HEK293 (cell line): Measurements from ENCODE around the gene HMGN4.

Experiments
- FEZF1 ChIP-seq: fragments of 450-650 bp; formaldehyde crosslinking; IDR thresholded peaks from 2 replicates; pipeline ENCODE4 v1.5.1; 2016; ENCODE audit warnings: missing biosample characterization, missing genetic modification characterization
- OSR2 ChIP-seq: fragments of 450-650 bp; formaldehyde crosslinking; IDR thresholded peaks from 2 replicates; pipeline ENCODE4 v1.5.1; 2016; ENCODE audit warnings: missing biosample characterization, missing genetic modification characterization
- PRDM1 ChIP-seq: fragments of 450-650 bp; formaldehyde crosslinking; IDR thresholded peaks from 2 replicates; pipeline ENCODE4; 2016; ENCODE audit warnings: missing biosample characterization, missing genetic modification characterization
- SP3 ChIP-seq: fragments of 450-650 bp; formaldehyde crosslinking; IDR thresholded peaks from 2 replicates; pipeline ENCODE4 v1.5.1; 2016; ENCODE audit warnings: missing biosample characterization, missing genetic modification characterization
- TRIM28 ChIP-seq: IDR thresholded peaks from 2 replicates; pipeline ENCODE4 v1.6.1; 2011; ENCODE audit warnings: low read length, control low read depth, borderline replicate concordance
- ZFP69B ChIP-seq: fragments of 450-650 bp; formaldehyde crosslinking; IDR thresholded peaks from 2 replicates; pipeline ENCODE4 v1.5.1; 2016; ENCODE audit warnings: missing biosample characterization, missing genetic modification characterization
- ZNF133 ChIP-seq: fragments of 450-650 bp; formaldehyde crosslinking; IDR thresholded peaks from 2 replicates; pipeline ENCODE4 v1.5.1; 2016; ENCODE audit warnings: missing biosample characterization, missing genetic modification characterization
- ZNF169 ChIP-seq: fragments of 450-650 bp; formaldehyde crosslinking; IDR thresholded peaks from 2 replicates; pipeline ENCODE4 v1.5.1; 2016; ENCODE audit warnings: missing biosample characterization, missing genetic modification characterization
- ZNF174 ChIP-seq: fragments of 450-650 bp; formaldehyde crosslinking; IDR thresholded peaks from 2 replicates; pipeline ENCODE4 v1.5.0; 2017; ENCODE audit warnings: missing biosample characterization, mild to moderate bottlenecking, missing genetic modification characterization
- ZNF2 ChIP-seq: fragments of 450-650 bp; formaldehyde crosslinking; IDR thresholded peaks from 2 replicates; pipeline ENCODE4 v1.5.1; 2016; ENCODE audit warnings: missing biosample characterization, missing genetic modification characterization
- ZNF211 ChIP-seq: fragments of 450-650 bp; formaldehyde crosslinking; IDR thresholded peaks from 2 replicates; pipeline ENCODE4 v1.5.1; 2016; ENCODE audit warnings: low read depth, missing biosample characterization, missing genetic modification characterization
- ZNF214 ChIP-seq: fragments of 450-650 bp; formaldehyde crosslinking; IDR thresholded peaks from 2 replicates; pipeline ENCODE4 v1.5.1; 2017; ENCODE audit warnings: missing biosample characterization, mild to moderate bottlenecking, missing genetic modification characterization, borderline replicate concordance
- ZNF221 ChIP-seq: fragments of 450-650 bp; formaldehyde crosslinking; IDR thresholded peaks from 2 replicates; pipeline ENCODE4 v1.5.1; 2017; ENCODE audit warnings: missing biosample characterization, missing genetic modification characterization, borderline replicate concordance
- ZNF274 ChIP-seq, 2 experiments: fragments of 200-500 bp in 1 of 2; fragments of 450-650 bp in 1 of 2; sonication (Bioruptor generic) in 1 of 2; formaldehyde crosslinking in 1 of 2; IDR thresholded peaks; 2 replicates each; pipeline versions ENCODE4 v1.5.1 to v1.6.1; 2014 to 2016; ENCODE audit warnings: borderline replicate concordance in 1 of 2, inconsistent platforms in 1 of 2, low read length in 1 of 2, missing biosample characterization in 1 of 2, missing genetic modification characterization in 1 of 2
- ZNF311 ChIP-seq: fragments of 450-650 bp; formaldehyde crosslinking; IDR thresholded peaks from 2 replicates; pipeline ENCODE4 v1.5.1; 2017; ENCODE audit warnings: missing biosample characterization, missing genetic modification characterization, borderline replicate concordance
- ZNF341 ChIP-seq: fragments of 450-650 bp; formaldehyde crosslinking; IDR thresholded peaks from 2 replicates; pipeline ENCODE4; 2016; ENCODE audit warnings: low read depth, missing biosample characterization, missing genetic modification characterization
- ZNF529 ChIP-seq: fragments of 450-650 bp; formaldehyde crosslinking; IDR thresholded peaks from 2 replicates; pipeline ENCODE4 v1.5.1; 2017; ENCODE audit warnings: missing genetic modification characterization, missing biosample characterization; ENCODE audit not compliant: insufficient replicate concordance
- ZNF555 ChIP-seq: fragments of 450-650 bp; formaldehyde crosslinking; conservative IDR thresholded peaks from 2 replicates; pipeline ENCODE4 v1.5.1; 2017; ENCODE audit warnings: missing biosample characterization, mild to moderate bottlenecking, missing genetic modification characterization, inconsistent platforms
- ZNF792 ChIP-seq: fragments of 450-650 bp; formaldehyde crosslinking; IDR thresholded peaks from 2 replicates; pipeline ENCODE4 v1.5.1; 2016; ENCODE audit warnings: missing biosample characterization, missing genetic modification characterization
- TF ChIP-seq, protein P1 (sequence below): fragments of 450-650 bp; formaldehyde crosslinking; IDR thresholded peaks from 2 replicates; pipeline ENCODE4 v1.5.1; 2016; ENCODE audit warnings: missing biosample characterization, missing genetic modification characterization
- TF ChIP-seq, protein P2 (sequence below): fragments of 450-650 bp; formaldehyde crosslinking; IDR thresholded peaks from 2 replicates; pipeline ENCODE4 v1.5.0; 2017; ENCODE audit warnings: missing biosample characterization, missing genetic modification characterization, borderline replicate concordance
- TF ChIP-seq, protein P3 (sequence below): fragments of 450-650 bp; formaldehyde crosslinking; IDR thresholded peaks from 2 replicates; pipeline ENCODE4 v1.5.1; 2016; ENCODE audit warnings: missing biosample characterization, missing genetic modification characterization
- TF ChIP-seq, protein P4 (sequence below): fragments of 450-650 bp; formaldehyde crosslinking; IDR thresholded peaks from 2 replicates; pipeline ENCODE4 v1.5.1; 2016; ENCODE audit warnings: missing biosample characterization, missing genetic modification characterization
- TF ChIP-seq, protein P5 (sequence below): fragments of 450-650 bp; formaldehyde crosslinking; IDR thresholded peaks from 2 replicates; pipeline ENCODE4 v1.5.1; 2016; ENCODE audit warnings: missing biosample characterization, missing genetic modification characterization, low read depth
- TF ChIP-seq, protein P6 (sequence below): fragments of 450-650 bp; formaldehyde crosslinking; IDR thresholded peaks from 2 replicates; pipeline ENCODE4 v1.5.1; 2017; ENCODE audit warnings: missing biosample characterization, missing genetic modification characterization
- TF ChIP-seq, protein P7 (sequence below): fragments of 450-650 bp; formaldehyde crosslinking; optimal IDR thresholded peaks from 2 replicates; pipeline ENCODE3; 2016; ENCODE audit warnings: missing biosample characterization, mild to moderate bottlenecking, missing genetic modification characterization

The HMGN4 gene

DNA sequence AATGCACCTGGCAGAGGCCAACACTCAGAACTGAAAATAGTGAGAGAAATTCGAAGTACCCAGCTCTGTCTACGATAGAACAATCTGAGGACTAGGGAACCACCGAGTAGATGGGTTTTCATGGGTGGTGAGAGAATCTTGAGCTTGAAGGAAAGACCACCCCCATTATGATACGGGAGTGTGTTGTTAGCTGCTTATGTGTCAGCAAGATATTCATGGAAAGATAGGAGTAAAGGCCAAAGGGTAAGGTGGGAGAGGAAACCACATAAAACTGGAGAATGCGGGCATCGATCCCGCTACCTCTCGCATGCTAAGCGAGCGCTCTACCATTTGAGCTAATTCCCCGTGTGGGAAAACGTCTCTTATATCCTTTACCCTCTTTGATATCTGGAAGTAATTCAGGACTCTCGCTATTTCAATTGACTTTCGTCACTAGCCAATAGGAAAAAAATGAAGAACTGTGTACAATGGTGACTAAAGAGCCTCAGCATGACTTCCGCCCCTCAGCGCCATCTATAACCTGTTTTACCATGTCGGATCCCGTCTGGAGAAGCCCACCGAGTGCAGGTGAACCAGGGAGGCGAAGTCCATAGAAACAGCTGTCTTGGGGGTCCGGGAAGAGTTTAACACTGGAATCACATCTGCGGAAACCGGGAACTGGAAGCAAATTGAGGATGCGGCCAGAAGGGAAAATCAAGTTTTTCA lies 33.6 kb downstream of the HMGN4 start (continued):
- TF ChIP-seq, protein P1, sequence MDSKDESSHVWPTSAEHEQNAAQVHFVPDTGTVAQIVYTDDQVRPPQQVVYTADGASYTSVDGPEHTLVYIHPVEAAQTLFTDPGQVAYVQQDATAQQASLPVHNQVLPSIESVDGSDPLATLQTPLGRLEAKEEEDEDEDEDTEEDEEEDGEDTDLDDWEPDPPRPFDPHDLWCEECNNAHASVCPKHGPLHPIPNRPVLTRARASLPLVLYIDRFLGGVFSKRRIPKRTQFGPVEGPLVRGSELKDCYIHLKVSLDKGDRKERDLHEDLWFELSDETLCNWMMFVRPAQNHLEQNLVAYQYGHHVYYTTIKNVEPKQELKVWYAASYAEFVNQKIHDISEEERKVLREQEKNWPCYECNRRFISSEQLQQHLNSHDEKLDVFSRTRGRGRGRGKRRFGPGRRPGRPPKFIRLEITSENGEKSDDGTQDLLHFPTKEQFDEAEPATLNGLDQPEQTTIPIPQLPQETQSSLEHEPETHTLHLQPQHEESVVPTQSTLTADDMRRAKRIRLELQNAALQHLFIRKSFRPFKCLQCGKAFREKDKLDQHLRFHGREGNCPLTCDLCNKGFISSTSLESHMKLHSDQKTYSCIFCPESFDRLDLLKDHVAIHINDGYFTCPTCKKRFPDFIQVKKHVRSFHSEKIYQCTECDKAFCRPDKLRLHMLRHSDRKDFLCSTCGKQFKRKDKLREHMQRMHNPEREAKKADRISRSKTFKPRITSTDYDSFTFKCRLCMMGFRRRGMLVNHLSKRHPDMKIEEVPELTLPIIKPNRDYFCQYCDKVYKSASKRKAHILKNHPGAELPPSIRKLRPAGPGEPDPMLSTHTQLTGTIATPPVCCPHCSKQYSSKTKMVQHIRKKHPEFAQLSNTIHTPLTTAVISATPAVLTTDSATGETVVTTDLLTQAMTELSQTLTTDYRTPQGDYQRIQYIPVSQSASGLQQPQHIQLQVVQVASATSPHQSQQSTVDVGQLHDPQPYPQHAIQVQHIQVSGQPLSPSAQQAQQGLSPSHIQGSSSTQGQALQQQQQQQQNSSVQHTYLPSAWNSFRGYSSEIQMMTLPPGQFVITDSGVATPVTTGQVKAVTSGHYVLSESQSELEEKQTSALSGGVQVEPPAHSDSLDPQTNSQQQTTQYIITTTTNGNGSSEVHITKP (tag by site-specific recombination): peak; percentile 93
- TF ChIP-seq ZFP69B (tag by site-specific recombination) (peak; percentile 61; the same call in 1 of the 2 replicates), ZNF133 (tag by site-specific recombination) (no peak), ZNF529 (tag by site-specific recombination) (no peak), TRIM28 (peak; percentile 74; the same call in 1 of the 2 replicates), SP3 (peak; percentile 67), ZNF169 (tag by site-specific recombination) (no peak), ZNF792 (tag by site-specific recombination) (no peak), OSR2 (tag by site-specific recombination) (peak; percentile 30; the same call in 1 of the 2 replicates), ZNF274 (IDR thresholded peaks at IDR 0.05; ENCODE audit: low read length) (no peak), ZNF274 (tag by site-specific recombination; IDR thresholded peaks at IDR 0.05; ENCODE audit: borderline replicate concordance) (no peak), ZNF311 (tag by site-specific recombination) (no peak), ZNF214 (no peak), ZNF2 (tag by site-specific recombination) (peak; percentile 91), ZNF174 (tag by site-specific recombination) (no peak), ZNF341 (tag by site-specific recombination) (no peak), PRDM1 (tag by site-specific recombination) (peak; percentile 97), FEZF1 (peak; percentile 44; the same call in 1 of the 2 replicates), ZNF211 (tag by site-specific recombination) (no peak), ZNF221 (tag by site-specific recombination) (no peak; the same call in 1 of the 2 replicates), ZNF555 (tag by site-specific recombination) (no peak)
- TF ChIP-seq, protein P2, sequence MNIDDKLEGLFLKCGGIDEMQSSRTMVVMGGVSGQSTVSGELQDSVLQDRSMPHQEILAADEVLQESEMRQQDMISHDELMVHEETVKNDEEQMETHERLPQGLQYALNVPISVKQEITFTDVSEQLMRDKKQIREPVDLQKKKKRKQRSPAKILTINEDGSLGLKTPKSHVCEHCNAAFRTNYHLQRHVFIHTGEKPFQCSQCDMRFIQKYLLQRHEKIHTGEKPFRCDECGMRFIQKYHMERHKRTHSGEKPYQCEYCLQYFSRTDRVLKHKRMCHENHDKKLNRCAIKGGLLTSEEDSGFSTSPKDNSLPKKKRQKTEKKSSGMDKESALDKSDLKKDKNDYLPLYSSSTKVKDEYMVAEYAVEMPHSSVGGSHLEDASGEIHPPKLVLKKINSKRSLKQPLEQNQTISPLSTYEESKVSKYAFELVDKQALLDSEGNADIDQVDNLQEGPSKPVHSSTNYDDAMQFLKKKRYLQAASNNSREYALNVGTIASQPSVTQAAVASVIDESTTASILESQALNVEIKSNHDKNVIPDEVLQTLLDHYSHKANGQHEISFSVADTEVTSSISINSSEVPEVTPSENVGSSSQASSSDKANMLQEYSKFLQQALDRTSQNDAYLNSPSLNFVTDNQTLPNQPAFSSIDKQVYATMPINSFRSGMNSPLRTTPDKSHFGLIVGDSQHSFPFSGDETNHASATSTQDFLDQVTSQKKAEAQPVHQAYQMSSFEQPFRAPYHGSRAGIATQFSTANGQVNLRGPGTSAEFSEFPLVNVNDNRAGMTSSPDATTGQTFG (tag by site-specific recombination): no peak; the same call in 1 of the 2 replicates
- TF ChIP-seq, protein P3, sequence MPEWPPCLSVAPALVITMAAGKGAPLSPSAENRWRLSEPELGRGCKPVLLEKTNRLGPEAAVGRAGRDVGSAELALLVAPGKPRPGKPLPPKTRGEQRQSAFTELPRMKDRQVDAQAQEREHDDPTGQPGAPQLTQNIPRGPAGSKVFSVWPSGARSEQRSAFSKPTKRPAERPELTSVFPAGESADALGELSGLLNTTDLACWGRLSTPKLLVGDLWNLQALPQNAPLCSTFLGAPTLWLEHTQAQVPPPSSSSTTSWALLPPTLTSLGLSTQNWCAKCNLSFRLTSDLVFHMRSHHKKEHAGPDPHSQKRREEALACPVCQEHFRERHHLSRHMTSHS (tag by site-specific recombination): no peak
- TF ChIP-seq, protein P4, sequence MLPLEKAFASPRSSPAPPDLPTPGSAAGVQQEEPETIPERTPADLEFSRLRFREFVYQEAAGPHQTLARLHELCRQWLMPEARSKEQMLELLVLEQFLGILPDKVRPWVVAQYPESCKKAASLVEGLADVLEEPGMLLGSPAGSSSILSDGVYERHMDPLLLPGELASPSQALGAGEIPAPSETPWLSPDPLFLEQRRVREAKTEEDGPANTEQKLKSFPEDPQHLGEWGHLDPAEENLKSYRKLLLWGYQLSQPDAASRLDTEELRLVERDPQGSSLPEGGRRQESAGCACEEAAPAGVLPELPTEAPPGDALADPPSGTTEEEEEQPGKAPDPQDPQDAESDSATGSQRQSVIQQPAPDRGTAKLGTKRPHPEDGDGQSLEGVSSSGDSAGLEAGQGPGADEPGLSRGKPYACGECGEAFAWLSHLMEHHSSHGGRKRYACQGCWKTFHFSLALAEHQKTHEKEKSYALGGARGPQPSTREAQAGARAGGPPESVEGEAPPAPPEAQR (tag by site-specific recombination): 0 out of 2 replicates have a peak, but pooled peaks have one; percentile 68
- TF ChIP-seq, protein P5, sequence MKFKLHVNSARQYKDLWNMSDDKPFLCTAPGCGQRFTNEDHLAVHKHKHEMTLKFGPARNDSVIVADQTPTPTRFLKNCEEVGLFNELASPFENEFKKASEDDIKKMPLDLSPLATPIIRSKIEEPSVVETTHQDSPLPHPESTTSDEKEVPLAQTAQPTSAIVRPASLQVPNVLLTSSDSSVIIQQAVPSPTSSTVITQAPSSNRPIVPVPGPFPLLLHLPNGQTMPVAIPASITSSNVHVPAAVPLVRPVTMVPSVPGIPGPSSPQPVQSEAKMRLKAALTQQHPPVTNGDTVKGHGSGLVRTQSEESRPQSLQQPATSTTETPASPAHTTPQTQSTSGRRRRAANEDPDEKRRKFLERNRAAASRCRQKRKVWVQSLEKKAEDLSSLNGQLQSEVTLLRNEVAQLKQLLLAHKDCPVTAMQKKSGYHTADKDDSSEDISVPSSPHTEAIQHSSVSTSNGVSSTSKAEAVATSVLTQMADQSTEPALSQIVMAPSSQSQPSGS (tag by site-specific recombination): peak; percentile 60; the same call in 1 of the 2 replicates
- TF ChIP-seq, protein P6, sequence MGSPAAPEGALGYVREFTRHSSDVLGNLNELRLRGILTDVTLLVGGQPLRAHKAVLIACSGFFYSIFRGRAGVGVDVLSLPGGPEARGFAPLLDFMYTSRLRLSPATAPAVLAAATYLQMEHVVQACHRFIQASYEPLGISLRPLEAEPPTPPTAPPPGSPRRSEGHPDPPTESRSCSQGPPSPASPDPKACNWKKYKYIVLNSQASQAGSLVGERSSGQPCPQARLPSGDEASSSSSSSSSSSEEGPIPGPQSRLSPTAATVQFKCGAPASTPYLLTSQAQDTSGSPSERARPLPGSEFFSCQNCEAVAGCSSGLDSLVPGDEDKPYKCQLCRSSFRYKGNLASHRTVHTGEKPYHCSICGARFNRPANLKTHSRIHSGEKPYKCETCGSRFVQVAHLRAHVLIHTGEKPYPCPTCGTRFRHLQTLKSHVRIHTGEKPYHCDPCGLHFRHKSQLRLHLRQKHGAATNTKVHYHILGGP (tag by site-specific recombination): peak; percentile 90
- TF ChIP-seq, protein P7, sequence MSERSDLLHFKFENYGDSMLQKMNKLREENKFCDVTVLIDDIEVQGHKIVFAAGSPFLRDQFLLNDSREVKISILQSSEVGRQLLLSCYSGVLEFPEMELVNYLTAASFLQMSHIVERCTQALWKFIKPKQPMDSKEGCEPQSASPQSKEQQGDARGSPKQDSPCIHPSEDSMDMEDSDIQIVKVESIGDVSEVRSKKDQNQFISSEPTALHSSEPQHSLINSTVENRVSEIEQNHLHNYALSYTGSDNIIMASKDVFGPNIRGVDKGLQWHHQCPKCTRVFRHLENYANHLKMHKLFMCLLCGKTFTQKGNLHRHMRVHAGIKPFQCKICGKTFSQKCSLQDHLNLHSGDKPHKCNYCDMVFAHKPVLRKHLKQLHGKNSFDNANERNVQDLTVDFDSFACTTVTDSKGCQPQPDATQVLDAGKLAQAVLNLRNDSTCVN (tag by site-specific recombination): peak; percentile 17
